ENCODE results near the gene YIPF4. TPM values are rescaled to one million over a fixed set of nuclear protein-coding genes. Genes with fewer than 3 reads are reported as not detected.
"Not testable (repeated sequence)": the region's sequence is repeated elsewhere in the genome, so short reads cannot be mapped to it uniquely, and the experiment has no call there.

Gene YIPF4
- total and polyA plus RNA-seq, 2 of the 4 experiments (the other 2 are of a cell fraction): 3.6 to 6.8 TPM

- H3K9ac ChIP-seq (ENCODE audit: low read depth, low read length); H2AK9ac ChIP-seq (replicated peaks; ENCODE audit: low read depth, low read length, poor library complexity); H3K27ac ChIP-seq (ENCODE audit: insufficient read depth, low read length); BruUV-seq (replicated peaks); POLR2A ChIA-PET (ENCODE audit: unreplicated experiment); H4K8ac ChIP-seq (ENCODE audit: low read depth in 2 of 2, low read length in 2 of 2); H3K9me3 ChIP-seq (ENCODE audit: control insufficient read depth, insufficient read depth, low read length); H3K23ac ChIP-seq (ENCODE audit: low read depth, low read length); H3K4me1 ChIP-seq (ENCODE audit: control insufficient read depth, insufficient read depth, low read length); CTCF ChIA-PET; dilution Hi-C loops (cut with HindIII; ENCODE audit: low sequenced_read_pairs, unreplicated experiment); H3K4ac ChIP-seq (ENCODE audit: low read depth, low read length); H3K14ac ChIP-seq (replicated peaks; ENCODE audit: low read depth, low read length); intact Hi-C loops (cut with micrococcal nuclease); H3K4me3 ChIP-seq (ENCODE audit: insufficient read depth, low read depth, low read length); ATAC-seq (ENCODE audit: low read depth); H3K9me1 ChIP-seq (ENCODE audit: insufficient read depth, low read length); H2AK5ac ChIP-seq (ENCODE audit: low read depth, low read length); H2BK20ac ChIP-seq (ENCODE audit: low read depth, low read length); H2BK15ac ChIP-seq (ENCODE audit: low read depth, low read length); H3K4me2 ChIP-seq (ENCODE audit: low read depth, low read length); H2AFZ ChIP-seq (replicated peaks; ENCODE audit: low read length, poor library complexity); H3K18ac ChIP-seq (ENCODE audit: low read depth, low read length); H2BK120ac ChIP-seq (ENCODE audit: low read depth, low read length); H3K56ac ChIP-seq (ENCODE audit: extremely low read depth, insufficient read depth, low read length); H3K27me3 ChIP-seq (ENCODE audit: control insufficient read depth, insufficient read depth, low read length); in situ Hi-C loops (cut with MboI; ENCODE audit: low sequenced_read_pairs); H3K36me3 ChIP-seq (ENCODE audit: control insufficient read depth, insufficient read depth, low read length); H4K91ac ChIP-seq (ENCODE audit: insufficient read depth, low read depth, low read length); H4K5ac ChIP-seq (ENCODE audit: low read depth, low read length); H2BK5ac ChIP-seq (ENCODE audit: low read depth, low read length, poor library complexity, severe bottlenecking); DNase-seq: not testable (repeated sequence)
- peaks cover 96% of the 10 kb centered on the region for H4K20me1 ChIP-seq (ENCODE audit: insufficient read depth, low read length)
- WGBS, 2 experiments (ENCODE audit: extremely low coverage in 2 of 2, insufficient read length in 1 of 2): no CpG with 5 or more reads among the region's 3 CpGs
- H3K79me1 ChIP-seq (ENCODE audit: low read depth in 1 of 2, low read length in 2 of 2): peaks cover 3 to 43% of the 10 kb centered on the region in 2 experiments; a peak in 3 of 4 replicates
Measured at GRCh38 chr2:32365679-32366078, 88.0 kb downstream of the YIPF4 start.

Other genes starting within 250 kb of the YIPF4 start
- gene DPY30, start 238.1 kb upstream of the YIPF4 start, total RNA-seq (2012; rRNA removed): 65.2 and 120 TPM in 2 replicates
- gene DPY30, start 238.1 kb upstream of the YIPF4 start, polyA plus RNA-seq (2012; rRNA removed): 84.1 and 85.2 TPM in 2 replicates
- gene SPAST, start 214.3 kb upstream of the YIPF4 start, total RNA-seq (2012; rRNA removed): 14.5 and 21.1 TPM in 2 replicates
- gene SPAST, start 214.3 kb upstream of the YIPF4 start, polyA plus RNA-seq (2012; rRNA removed): 4.8 and 5.3 TPM in 2 replicates
- 23.8 and 33.1 TPM in 2 replicates for gene SLC30A6, start 112.0 kb upstream of the YIPF4 start, total RNA-seq (2012; rRNA removed)
- gene SLC30A6, start 112.0 kb upstream of the YIPF4 start, polyA plus RNA-seq (2012; rRNA removed): 8.2 and 9.8 TPM in 2 replicates
- gene NLRC4, start 13.0 kb upstream of the YIPF4 start, total RNA-seq (2012; rRNA removed): not detected in 2 replicates
- not detected in 2 replicates for gene NLRC4, start 13.0 kb upstream of the YIPF4 start, polyA plus RNA-seq (2012; rRNA removed)
- 251 and 316 TPM in 2 replicates for gene BIRC6, start 79.1 kb downstream of the YIPF4 start, total RNA-seq (2012; rRNA removed)
- gene BIRC6, start 79.1 kb downstream of the YIPF4 start, polyA plus RNA-seq (2012; rRNA removed): 21.1 and 26.5 TPM in 2 replicates

Data from IMR-90 (cell line).